IPS-NIHi7 (cell line): Measurements from ENCODE around the gene TTC19.
"Not testable (repeated sequence)": the region's sequence is repeated elsewhere in the genome, so short reads cannot be mapped to it uniquely, and the experiment has no call there.

Source experiments
- DNase-seq: peaks from one replicate; pipeline ENCODE4 v3.0.0; 2012; ENCODE audit warnings: mixed read lengths; ENCODE audit errors: extremely low spot score

Gene TTC19

GRCh38 chr17:15972497-15972951 is 27.1 kb upstream of the TTC19 start:
- DNase-seq, result no peak

DNA sequence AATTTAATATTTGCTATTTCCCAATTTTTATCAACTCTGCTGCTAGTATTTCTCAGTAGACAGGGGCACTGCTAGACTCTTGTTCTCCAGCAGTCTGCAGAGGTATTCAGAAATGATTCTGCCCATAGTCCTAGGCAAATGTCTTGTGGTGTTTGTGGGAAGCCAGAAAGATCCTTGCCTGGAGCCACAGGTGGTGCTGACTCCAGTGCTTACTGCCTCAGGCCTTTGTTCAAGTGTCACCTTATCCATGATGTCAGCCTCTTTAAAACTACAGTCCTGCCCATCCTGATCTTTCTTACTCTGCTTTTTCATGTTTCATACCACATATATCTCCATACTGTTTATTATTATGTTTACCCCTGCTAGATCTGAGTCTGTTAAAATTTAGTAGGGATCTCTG is 26.6 kb upstream of the TTC19 start:
- no peak for DNase-seq

GRCh38 chr17:15973834-15974233 is 25.8 kb upstream of the TTC19 start:
- DNase-seq, result no peak

- DNase-seq, result no peak
These were observed 21.7 kb upstream of the TTC19 start for GRCh38 chr17:15977894-15978293.

- DNase-seq, result no peak
These were observed 21.0 kb upstream of the TTC19 start for GRCh38 chr17:15978606-15979005.

DNA sequence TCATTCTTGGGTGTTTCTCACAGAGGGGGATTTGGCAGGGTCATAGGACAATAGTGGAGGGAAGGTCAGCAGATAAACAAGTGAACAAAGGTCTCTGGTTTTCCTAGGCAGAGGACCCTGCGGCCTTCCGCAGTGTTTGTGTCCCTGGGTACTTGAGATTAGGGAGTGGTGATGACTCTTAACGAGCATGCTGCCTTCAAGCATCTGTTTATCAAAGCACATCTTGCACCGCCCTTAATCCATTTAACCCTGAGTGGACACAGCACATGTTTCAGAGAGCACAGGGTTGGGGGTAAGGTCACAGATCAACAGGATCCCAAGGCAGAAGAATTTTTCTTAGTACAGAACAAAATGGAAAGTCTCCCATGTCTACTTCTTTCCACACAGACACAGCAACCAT is 20.6 kb upstream of the TTC19 start:
- DNase-seq, result not testable (repeated sequence)

DNA sequence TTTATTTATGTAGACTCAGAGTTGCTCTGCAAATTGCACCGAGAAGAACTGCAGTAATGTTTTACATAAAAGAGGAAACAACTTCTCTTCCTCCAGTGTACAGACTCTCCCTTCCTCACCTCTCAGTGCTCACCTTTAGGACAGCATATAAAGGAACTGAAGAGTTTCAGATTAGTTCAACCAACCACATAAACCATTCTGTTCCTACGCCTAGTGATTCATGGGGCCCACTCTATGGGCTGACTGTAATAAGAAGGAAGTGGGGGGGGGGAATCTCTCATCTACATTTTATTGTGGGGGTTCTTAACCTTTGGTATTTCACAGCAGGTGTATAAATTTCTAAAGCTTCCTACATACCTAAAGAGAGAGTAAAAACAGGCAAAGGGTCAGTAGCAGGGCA is 18.4 kb upstream of the TTC19 start:
- DNase-seq, result no peak

GRCh38 chr17:15981646-15982580 is 17.7 kb upstream of the TTC19 start:
- DNase-seq, result no peak

DNA sequence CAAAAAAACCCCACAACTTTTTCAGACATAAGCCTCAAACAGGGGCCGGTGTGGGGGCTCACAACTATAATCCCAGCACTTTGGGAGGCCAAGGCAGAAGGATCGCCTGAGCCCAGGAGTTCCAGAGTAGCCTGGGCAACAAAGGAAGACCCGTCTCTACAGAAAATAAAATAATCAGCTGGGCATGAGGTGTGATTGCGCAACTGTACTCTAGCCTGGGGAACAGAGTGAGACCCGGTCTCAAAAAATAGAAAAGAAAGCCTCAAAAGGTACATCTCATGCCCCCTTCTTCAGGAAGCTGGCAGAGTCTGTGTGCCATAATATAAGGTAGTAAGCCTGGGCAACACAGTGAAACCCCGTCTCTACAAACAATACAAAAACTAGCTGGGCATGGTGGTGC is 3.3 kb upstream of the TTC19 start:
- no peak for DNase-seq

GRCh38 chr17:15998031-15998562 is 1.5 kb upstream of the TTC19 start:
- DNase-seq, result no peak

- DNase-seq, result peak; percentile 77
These were observed 577 bp downstream of the TTC19 start for GRCh38 chr17:15999974-16000827.

GRCh38 chr17:16001226-16001897 is 1.7 kb downstream of the TTC19 start:
- DNase-seq, result no peak

- DNase-seq, result no peak
These were observed 3.2 kb downstream of the TTC19 start for GRCh38 chr17:16002708-16003260.

- no peak for DNase-seq
These were observed 4.2 kb downstream of the TTC19 start for GRCh38 chr17:16003841-16004240.

GRCh38 chr17:16005636-16006035 is 6.0 kb downstream of the TTC19 start:
- no peak for DNase-seq

- DNase-seq, result no peak
These were observed 7.8 kb downstream of the TTC19 start for GRCh38 chr17:16007439-16007838.

GRCh38 chr17:16013943-16014407 is 14.4 kb downstream of the TTC19 start:
- peak; percentile 12 for DNase-seq

DNA sequence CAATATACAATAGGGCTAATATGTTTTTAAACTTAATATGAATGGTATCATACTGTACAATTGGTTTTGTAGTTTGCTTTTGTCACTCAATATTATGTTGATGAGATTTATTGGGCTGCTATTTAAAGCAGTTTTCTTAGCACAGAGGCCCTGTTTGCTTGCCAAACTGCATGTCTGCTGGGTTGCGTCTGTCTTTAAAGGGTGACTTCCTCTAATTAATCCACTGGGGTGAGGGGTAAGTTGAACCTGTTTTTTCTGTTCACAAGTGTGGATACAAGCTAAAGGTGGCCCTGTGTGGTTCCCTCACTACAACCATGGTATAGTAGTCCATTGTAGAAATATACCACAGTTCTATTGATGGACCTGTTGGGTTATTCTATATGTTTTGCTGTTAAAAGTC is 19.7 kb downstream of the TTC19 start:
- DNase-seq, result no peak

- DNase-seq, result no peak
These were observed 24.3 kb downstream of the TTC19 start for GRCh38 chr17:16023881-16024280.

DNA sequence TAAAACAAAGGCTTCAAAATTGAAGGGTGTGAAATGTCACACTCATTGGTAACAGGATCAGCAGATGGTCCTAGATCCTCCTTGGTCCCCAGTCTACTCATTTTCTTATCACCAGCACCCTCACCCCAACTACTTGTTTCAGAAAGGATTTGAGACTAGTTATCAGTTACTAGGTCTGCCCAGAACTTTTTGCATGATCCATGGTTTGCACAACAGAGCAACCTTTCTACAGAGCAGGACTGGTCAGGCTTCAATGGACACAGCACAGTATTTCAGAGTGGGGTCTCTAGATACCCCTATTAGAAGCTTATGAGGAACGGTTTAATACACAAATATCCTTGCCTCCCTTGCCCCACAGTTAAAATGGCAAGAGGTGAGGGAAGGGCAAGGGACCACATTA is 25.6 kb downstream of the TTC19 start:
- no peak for DNase-seq

DNA sequence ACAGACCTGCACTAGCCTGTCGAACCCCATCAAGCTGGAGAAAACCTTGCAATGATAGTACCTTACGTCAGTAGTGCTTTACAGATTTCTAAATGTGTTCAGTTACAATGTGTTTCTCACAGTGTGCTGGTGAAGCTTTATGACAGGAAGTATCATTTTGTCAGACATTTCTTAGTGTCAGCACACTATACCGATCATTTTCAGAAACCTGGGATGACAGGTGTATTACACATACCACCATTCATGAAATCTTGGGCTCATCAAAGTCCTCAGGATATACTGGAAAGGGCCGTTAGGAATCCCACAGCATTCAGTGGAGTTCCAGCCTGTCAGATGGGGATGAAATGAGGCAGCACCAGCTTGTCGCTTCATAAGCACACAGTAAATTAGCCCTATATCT is 27.3 kb downstream of the TTC19 start:
- no peak for DNase-seq
